ENCODE measurements around the gene RHBDF2.
"Not testable (repeated sequence)": the region's sequence is repeated elsewhere in the genome, so short reads cannot be mapped to it uniquely, and the experiment has no call there.

Gene RHBDF2

GRCh38 chr17:76534831-76535732 lies 33.9 kb upstream of the RHBDF2 start:
- H3K4me3 ChIP-seq (ENCODE audit: low read depth, low read length) = no peak overlapping the region
- in situ Hi-C loops (cut with HindIII; ENCODE audit: low sequenced_read_pairs) = no loop called here
- no peak for DNase-seq (ENCODE audit: low read depth)
- TF ChIP-seq CTCF (IDR thresholded peaks at IDR 0.05; ENCODE audit: low read depth, low read length, missing control alignments) = no peak

- DNase-seq (ENCODE audit: low read depth); H3K4me3 ChIP-seq (ENCODE audit: low read depth, low read length); in situ Hi-C loops (cut with HindIII; ENCODE audit: low sequenced_read_pairs): not testable (repeated sequence)
Observed at GRCh38 chr17:76533640-76534359, 32.6 kb upstream of the RHBDF2 start.

GRCh38 chr17:76532072-76532651 lies 30.9 kb upstream of the RHBDF2 start:
- no peak overlapping the region for H3K4me3 ChIP-seq (ENCODE audit: low read depth, low read length)
- TF ChIP-seq CTCF (IDR thresholded peaks at IDR 0.05; ENCODE audit: low read depth, low read length, missing control alignments) = no peak
- in situ Hi-C loops (cut with HindIII; ENCODE audit: low sequenced_read_pairs) = no loop called here
- DNase-seq (ENCODE audit: low read depth) = no peak

GRCh38 chr17:76531486-76532038 lies 30.3 kb upstream of the RHBDF2 start:
- DNase-seq (ENCODE audit: low read depth) = no peak
- TF ChIP-seq CTCF (IDR thresholded peaks at IDR 0.05; ENCODE audit: low read depth, low read length, missing control alignments) = no peak
- no peak overlapping the region for H3K4me3 ChIP-seq (ENCODE audit: low read depth, low read length)
- in situ Hi-C loops (cut with HindIII; ENCODE audit: low sequenced_read_pairs) = no loop called here

- no peak for TF ChIP-seq CTCF (IDR thresholded peaks at IDR 0.05; ENCODE audit: low read depth, low read length, missing control alignments)
- in situ Hi-C loops (cut with HindIII; ENCODE audit: low sequenced_read_pairs) = no loop called here
- DNase-seq (ENCODE audit: low read depth) = no peak
- no peak overlapping the region for H3K4me3 ChIP-seq (ENCODE audit: low read depth, low read length)
Observed at GRCh38 chr17:76530811-76531485, 29.7 kb upstream of the RHBDF2 start.

GRCh38 chr17:76530095-76530723 lies 29.0 kb upstream of the RHBDF2 start:
- in situ Hi-C loops (cut with HindIII; ENCODE audit: low sequenced_read_pairs) = no loop called here
- DNase-seq (ENCODE audit: low read depth) = no peak
- H3K4me3 ChIP-seq (ENCODE audit: low read depth, low read length) = no peak overlapping the region
- no peak for TF ChIP-seq CTCF (IDR thresholded peaks at IDR 0.05; ENCODE audit: low read depth, low read length, missing control alignments)
